Measurements from ENCODE around the gene GLG1.

The GLG1 gene

DNA sequence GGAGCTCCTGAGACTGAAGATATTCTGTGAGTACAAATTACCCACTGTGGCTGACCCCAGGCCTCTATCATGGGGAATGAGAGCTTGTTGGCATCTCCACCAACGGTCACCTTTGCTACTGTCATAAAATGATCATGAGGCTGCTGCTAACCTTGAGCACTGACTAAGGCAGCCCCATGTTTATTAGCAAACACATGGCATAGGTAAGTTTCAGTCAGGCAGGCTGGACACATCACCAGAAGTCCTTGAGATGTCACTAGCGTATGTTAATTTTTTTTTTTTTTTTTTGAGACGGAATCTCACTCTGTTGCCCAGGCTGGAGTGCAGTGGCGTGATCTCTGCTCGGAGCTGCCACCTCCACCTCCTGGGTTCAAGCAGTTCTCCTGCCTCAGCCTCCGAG is 1.5 kb upstream of the GLG1 start:
- no peak for DNase-seq

DNA sequence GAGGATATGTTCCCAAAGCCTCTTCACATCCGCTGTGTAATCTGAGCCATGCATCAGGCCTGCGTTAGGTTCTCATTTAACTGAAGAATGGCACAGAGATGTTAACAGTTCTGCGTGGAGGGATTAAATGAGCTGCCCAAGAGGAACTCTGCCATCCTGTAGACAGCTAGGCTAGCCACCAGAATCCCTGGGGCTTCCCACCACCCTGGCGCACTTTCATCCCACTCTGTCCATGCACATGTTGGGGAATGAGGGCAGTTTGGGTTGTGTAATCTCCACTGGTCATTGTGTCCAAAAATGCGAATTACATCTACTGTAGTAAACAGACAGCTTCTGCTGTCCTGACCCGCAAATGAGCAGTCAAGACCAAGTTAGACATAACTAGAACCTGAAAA is 1.0 kb upstream of the GLG1 start:
- DNase-seq: no peak

DNA sequence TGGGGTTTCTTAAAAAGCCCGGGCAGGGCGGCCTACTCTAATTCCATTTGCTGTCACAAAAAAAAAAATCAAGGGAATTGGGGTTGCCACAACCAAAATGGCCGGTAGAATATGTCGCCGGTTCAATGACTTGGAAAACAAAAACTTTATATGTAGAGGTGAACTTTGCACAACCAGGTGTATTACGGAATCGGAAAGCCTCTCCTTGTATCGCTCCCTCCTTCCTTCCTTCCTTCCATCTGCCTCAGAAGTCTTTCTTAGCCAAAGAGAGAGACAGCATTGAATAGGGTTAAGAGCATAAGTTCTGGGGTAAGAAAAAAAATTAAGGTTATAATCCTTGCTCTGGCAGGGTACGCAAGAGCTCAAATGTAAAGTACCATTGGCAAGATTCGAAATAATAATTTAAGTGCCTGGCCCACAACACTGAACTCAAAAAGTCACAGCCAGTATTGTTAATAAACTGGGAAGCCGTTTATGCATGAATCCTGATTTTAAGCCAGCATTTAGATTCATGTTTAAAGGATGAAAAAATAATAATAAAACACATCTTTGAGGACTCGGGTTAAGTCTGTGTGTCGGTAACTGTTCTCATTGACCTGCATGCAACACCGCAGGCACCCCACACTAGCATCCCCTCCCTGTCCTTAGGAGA is 522 bp upstream of the GLG1 start:
- DNase-seq: no peak

DNA sequence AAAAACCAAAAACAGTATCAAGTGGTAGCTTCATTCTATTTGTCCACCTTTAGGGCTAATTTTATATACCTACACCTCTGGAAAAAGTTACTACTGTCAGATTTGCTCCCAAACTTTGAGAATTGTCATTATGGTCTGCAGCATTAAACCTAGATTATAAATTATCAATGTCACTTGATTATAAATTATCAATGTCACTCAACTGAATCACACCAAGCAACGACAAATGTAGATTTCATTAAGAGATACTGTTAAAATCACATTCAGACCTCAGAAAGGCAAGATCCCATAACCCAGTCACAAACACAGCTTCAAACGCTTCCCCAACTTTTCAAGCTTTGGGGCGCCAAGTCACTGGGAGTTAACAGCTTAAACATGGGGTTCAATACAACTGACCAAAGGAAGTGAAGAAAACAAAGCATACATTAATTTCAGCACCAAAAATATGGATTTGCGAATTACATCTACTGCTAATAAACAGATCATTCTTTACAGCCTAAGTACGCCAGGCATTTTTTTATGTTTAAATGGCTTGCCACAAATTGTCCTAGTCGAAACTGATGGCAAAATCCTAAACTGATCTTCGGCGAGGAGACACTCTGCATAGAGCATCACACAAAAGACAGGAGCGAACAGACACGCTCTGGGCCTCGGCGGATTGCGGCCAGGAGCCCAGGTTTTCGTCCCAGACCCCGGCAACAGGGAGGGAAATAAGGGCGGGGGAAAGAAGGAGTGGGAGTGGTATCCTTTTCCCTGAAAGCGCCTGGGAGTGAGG is 981 bp downstream of the GLG1 start:
- DNase-seq: peak; percentile 26

DNA sequence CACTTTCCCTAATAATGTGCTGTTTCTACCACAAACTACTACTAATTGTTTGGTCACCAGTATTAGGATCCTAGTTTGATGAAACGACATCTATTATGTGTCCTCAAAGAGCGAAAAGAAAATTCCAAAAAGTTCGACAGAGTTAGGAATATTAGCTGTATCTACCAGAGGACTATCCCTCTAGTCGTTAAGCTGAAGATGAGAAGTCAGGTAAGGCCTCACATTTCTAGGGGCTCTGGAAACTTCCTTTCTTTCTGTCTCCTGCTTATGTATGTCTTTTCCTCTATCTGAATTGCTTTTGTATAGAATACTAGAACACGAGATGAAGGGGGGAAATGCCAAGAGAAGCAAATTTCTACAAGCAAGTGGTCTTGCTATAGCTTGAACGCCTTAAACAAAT is 1.6 kb downstream of the GLG1 start:
- DNase-seq: no peak

DNA sequence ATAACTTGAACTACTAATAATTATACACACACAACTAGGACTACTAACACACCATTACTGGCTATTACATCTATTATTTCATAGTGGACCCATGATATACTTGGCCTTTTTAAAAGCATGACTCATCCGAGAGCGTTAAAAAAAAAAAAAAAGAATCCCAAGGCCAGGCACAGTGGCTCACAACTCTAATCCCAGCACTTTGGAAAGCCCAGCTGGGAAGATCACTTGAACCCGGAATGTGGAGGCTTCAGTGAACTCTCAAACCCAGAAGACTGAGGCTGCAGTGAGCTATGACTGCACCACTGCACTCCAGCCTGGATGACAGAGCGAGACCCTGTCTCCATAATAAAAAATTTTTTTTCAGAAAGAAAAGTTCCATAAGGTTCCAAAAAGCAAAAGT is 3.1 kb downstream of the GLG1 start:
- DNase-seq: no peak

DNA sequence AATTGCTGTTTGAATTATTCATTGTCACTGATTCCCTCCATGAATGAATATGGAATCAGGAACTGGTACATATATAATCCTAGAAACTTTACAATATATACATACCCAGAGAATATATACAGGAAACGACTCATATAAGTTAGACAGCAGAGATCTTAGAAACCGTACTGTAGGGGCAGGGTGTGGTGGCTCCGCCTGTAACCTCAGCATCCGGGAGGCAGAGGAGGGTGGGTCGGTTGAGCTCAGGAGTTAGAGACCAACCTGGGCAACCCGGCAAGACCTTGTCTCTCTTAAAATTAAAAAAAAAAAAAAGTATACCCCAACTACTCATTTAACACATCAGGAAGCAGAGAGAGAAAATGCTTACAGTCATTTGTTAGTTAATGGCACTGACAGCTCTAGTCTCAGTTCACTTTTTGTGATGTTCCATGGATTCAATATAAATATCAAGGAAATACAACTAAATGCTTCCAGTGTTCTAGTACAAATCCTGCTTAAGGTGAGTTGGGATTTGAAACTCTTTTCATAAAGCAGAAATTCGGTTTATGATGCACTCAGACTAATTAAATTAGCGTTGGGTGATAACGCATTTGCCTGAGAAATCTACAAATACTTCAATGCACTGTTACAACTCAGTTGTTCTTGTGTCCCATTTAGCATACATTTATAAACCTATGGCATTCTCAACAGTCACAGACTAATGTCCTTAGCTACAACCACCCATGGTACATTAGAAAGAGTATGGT is 5.6 kb downstream of the GLG1 start:
- DNase-seq: no peak

DNA sequence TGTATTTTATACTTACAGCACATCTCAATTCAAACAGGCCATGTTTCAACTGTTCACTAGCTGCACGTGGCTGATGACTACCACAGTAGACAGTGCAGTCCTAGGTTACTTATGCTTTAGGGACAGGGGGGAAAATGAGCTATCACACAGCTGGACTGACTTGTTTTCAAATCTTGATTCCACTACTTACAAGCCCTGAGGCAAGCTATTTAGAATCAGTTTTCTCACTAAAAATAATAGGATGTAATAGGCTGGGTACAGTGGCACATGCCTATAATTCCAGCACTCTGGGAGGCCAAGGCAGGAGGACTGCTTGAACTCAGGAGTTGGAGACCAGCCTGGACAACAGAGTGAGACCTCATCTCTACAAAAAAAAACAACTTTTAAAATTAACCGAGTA is 10.3 kb downstream of the GLG1 start:
- no peak for DNase-seq

DNA sequence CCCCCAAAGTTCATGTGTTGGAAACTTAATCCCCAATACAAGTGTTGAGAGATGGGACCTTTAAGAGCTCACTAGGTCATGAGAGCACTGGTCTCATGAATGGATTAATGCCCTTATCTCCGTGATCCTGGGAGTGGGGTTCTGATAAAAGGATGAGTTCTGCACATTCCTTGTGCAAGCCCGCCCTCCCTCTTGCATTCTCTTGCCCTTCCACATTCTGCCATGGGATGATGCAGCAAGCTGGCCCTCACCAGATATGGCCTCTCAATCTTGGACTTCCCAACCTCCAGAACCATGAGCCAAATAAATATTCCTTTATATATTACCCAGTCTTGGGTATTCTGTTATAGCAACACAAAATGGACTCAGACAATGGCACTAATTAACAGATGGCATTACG is 14.1 kb downstream of the GLG1 start:
- no peak for DNase-seq

DNA sequence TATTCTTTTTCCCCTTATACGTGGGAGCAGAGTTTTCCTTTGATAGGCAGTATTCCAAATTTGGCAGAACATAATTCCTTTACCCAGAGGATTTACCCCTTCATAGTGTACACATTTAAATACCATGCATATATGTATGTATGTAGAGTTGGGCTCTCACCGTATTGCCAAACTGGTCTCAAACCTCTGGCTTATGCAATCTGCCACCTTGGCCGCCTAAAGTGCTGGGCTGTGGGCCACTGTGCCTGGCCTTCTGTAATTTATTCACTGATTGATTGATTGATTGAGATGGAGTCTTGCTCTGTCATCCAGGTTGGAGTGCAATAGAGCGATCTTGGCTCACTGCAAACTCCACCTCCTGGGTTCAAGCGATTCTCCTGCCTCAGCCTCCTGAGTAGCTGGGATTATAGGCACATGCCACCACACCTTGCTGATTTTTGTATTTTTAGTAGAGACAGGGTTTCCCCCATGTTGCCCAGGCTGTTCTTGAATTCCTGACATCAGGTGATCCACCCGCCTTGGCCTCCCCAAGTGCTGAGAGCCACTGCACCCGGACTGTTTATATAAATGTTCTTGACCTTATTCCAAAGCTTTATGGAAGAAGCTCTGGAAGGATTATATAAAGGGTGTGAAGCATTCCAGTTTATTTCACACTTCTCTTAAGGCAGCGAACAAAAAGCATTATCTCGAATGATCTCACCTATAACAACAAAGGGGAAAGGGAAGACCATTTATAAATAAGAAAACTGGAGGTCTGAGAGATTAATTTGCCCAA is 14.9 kb downstream of the GLG1 start:
- no peak for DNase-seq

DNA sequence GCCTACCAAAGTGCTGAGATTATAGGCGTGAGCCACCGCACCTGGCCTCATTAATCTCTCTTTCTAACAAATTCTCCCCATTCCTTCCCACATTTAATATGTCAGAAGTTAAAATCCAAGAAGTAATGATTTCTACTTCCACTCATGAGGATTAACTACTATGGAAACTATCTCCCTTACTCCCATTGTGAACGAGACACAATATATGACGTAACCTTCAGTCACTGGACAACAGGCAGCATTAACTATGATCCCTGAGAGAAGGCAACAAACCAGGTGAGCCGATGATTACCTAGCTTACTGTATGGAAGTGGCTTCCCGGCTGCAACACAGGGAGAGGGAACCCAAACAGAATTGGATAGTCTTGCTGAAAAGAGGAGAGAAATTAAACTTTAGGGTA is 20.0 kb downstream of the GLG1 start:
- no peak for DNase-seq

DNA sequence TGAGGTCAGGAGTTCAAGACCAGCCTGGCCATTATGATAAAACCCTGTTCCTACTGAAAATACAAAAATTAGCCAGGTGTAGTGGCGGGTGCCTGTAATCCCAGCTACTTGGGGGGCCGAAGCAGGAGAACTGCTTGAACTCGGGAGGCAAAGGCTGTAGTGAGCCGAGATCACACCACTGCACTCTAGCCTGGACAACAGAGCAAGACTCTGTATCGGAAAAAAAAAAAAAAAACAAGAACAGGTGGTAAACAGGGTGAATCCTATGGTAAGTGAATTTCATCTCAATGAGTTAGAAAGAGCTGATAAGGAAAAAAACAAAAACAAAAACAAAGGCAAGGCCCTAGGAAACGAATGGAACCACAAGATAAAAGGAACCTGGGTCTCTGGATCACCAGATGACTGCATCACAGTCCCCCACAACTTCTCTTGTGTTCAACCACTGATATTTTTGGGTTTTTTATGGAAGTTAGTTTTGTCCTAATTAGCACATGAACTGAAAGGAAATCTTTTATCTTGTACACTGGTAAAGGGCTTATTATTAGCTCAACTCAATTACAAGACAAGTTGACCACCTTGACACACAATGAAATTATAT is 21.0 kb downstream of the GLG1 start:
- no peak for DNase-seq

DNA sequence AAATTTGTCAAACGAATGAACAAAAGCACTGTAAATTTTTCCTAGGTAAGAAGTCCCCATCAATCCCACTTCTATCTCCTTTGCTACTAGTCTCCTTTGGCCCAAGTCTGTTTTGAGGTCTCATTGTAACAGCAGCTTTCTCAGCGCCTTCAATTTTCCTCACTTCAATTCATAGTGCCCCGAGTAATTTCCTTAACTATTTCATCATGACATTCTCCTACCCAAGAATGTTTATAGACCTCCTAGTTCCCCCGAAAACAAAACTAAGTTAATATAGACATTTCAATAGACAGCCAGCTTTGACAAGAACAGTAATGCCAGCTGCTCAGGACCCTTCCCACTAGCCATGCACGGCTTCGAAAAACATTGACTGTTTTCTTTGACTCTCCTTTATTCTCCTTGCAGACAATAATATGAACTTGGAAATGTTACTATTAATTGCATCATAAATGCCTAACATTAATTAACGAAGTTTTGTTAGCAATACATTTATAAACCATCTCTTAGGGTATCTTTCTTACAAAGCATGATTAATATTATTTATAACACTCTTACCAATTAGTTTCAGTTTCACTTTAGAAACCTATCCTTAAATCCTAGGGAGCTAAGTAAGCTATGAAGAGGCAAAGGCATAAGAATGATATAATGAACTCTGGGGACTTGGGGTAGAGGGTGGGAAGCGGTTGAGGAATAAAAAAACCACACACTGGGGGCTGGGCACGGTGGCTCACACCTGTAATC is 22.8 kb downstream of the GLG1 start:
- DNase-seq: no peak

DNA sequence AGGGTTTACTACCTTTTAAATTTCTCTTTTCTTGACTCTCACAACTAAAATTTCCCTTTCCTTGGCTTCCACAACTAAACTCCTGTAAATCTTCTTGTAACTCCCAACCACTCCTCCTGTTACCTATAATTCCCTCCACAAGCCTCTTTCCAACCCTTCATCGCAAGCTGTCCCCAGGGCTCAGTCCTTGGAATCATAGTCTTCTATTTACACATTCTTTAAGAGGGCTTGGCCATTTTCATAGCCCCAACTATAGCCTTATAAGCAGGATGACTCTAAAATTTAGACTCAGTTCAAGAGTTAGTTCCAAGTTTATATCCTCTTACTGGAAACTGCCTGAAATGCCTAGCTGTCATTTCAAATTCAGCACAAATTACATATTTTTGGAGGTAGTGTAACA is 23.9 kb downstream of the GLG1 start:
- no peak for DNase-seq

DNA sequence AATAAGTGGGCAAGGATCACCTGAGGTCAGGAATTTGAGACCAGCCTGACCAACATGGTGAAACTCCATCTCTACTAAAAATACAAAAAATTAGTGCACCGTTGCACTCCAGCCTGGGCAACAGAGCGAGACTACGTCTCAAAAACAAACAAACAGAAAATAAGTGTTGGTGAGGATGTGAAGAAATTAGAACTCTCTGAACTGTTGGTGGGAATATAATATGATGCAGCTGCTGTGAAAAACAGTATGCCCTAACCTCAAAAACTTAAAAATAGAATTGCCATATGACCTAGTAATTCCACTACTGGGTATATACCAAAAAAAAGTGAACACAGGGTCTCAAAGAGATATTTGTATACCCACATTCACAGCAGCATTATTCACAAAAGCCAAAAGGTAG is 26.1 kb downstream of the GLG1 start:
- no peak for DNase-seq

DNA sequence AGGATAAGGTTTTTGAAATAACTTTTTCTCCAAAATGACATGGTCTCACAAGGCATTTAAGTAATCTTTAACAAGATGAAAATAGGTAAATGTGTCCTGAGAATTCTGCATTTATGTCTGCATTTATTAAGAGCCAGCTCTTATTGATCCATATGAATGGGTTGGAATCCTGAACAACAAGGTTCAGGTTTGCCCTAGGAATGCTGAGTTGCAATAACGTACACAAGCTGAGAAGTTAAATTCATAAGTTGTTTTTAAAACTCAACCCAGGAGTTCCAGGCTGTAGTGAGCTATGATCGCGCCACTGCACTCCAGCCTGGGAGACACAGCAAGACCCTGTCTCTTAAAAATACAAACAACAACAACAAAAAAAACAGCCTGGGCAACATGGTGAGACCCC is 28.1 kb downstream of the GLG1 start:
- no peak for DNase-seq

DNA sequence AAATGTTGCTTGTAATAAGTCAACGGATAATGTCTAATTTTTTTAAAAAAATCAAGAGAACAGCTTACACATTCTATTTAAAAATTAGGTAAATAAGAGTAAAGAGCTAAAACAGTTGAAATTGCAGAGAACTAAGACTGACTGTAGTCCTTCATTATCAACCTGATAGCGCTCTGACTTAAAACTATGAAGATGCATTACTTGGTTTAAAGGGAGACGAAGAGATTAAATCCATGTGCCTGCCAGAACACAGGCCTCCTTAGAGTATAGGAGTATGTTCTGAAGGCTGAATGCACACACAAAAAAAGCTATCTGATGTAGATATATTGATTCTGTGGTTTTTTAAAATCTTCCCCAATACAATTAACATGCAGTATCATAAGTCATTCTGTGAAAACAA is 28.5 kb downstream of the GLG1 start:
- DNase-seq: no peak

DNA sequence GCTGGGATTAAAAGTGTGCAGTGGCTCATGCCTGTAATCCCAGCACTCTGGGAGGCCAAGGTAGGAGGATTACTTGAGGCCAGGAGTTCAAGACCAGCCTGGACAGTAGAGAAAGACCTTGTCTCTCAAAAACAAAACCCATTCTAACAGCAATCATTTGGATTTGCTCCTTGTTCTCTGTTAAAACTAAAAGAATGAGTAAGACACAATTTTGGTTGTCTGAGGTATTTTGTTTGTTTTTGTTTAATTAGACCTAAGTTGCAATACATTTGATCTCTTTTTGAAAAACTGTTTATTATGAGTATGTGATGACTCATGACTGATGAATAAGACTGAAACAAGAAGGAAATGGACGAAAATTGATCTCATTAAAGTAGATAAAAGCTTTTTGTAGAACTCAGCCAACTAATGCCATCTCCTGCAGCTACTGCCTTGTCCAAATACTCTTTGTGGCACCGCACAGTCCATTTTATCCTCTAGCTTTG is 29.0 kb downstream of the GLG1 start:
- no peak for DNase-seq

DNA sequence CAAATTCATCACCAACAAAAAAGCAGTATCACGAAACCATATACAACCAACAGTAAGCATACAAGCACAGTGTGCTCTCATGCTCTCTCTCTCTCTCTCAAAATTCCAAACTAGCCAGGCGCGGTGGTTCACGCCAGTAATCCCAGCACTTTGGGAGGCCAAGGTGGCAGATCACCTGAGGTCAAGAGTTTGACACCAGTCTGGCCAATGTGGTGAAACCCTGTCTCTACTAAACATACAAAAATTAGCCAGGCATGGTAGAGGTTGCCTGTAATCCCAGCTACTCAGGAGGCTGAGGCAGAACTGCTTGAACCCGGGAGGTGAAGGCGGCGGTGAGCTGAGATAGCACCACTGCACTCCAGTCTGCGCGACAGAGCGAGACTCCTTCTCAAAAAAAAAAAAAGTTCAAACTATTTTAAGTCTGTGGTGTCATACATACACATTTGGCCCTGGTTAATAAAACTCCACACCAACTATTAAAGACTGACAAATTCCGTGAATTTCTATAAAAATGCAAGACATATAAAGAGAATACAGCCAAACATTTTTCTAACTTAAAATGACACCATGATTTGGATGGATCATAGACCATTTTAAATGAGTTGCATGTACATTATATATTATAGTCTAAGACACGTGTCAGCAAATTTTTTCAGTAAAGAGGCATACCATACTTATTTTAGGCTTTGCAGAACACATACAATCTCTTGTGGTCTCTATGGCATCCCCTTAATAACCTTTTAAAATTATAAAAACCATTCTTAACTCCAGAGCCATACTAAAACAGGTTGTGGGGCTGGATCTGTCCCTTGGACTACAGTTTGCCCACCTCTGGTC is 30.9 kb downstream of the GLG1 start:
- DNase-seq: no peak

DNA sequence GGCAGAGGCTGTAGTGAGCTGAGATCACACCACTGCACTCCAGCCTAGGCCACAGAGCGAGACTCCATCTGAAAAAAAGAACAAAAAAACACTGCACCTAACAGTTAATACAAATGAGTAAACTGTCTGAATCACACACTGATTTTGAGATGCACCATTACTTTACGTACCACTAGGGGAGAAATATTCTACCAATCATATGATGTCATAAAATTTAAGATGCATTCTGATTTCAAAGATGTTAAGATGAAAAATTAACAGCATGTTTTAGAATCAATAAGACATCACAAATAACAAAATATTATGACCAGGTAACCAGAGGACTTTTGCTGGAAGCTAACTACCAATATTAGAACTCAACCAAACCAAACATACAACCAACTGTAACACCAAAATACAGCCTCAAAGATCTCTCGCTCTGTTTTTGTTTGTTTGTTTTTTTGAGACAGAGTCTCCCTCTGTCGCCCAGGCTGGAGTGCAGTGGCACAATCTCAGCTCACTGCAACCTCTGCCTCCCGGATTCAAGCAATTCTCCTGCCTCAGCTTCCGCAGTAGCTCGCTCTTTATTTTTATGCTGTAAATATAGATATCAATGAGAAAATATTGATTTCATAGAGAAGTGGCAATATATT is 31.6 kb downstream of the GLG1 start:
- no peak for DNase-seq

DNA sequence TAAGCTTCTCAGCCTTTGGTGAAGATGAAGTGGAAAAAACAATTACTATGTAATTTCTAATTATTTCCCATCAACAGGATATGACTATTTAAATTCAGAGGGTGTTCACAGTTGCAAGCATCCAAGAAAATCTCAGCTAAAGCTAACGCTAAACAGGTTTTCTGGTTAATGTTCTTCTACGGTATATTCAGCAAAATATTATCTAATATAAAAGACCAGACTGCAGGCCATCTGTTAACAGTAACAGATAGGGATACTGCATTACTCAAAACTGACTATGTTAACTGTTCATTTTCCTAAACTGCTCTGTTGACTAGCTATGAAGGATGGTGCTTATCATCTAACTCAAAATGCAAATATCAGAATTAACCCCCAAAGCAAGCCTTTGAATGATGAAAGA is 32.8 kb downstream of the GLG1 start:
- no peak for DNase-seq
